A549 (cell line): ENCODE measurements around the gene RPS6KA2. TPM values are rescaled to one million over a fixed set of nuclear protein-coding genes. Genes with fewer than 3 reads are reported as not detected.

ENCODE experiments used
- ATAC-seq, 2 experiments: fragments of 200-7000 bp in 1 of 2; fragments of >200 bp in 1 of 2; cut with Nextera tagmentation in 1 of 2; cut with Tn5 transposase in 1 of 2; 3 replicates each; pipeline versions ENCODE4 v1.8.0 to v1.9.1; 2018 to 2020; ENCODE audit warnings: mild to moderate bottlenecking in 1 of 2, moderate library complexity in 1 of 2
- CTCF ChIA-PET: fragments of 300-600 bp; sonication (Branson Sonifier 250); formaldehyde crosslinking; extraction: SDS; loops from one replicate; lab custom pipeline; 2021; ENCODE audit warnings: antibody characterized with exemption, inconsistent platforms; lab: Yijun Ruan, JAX
- POLR2A ChIA-PET: fragments of 350-600 bp; formaldehyde crosslinking; extraction: SDS; loops from one replicate; lab custom pipeline; 2021; ENCODE audit warnings: antibody characterized with exemption, inconsistent platforms; lab: Yijun Ruan, JAX
- DNase-seq, 2 experiments: peaks; one replicate each; pipeline versions ENCODE4 v3.0.0 to v3.0.0-alpha.2; 2011 to 2016; ENCODE audit warnings: low read depth in 1 of 2, low spot score in 1 of 2
- FAIRE-seq: peaks from 2 replicates; lab custom pipeline; 2011; peaks lifted over from hg19 to GRCh38; lab: Jason Lieb, UNC
- H3K27ac ChIP-seq, 2 experiments: fragments of >200 bp; sonication (Bioruptor Twin); formaldehyde crosslinking; 3 replicates each; pipeline ENCODE4 v1.5.1; 2016 to 2017
- H3K4me1 ChIP-seq: fragments of >200 bp; sonication (Bioruptor Twin); formaldehyde crosslinking; 3 replicates; pipeline ENCODE4 v1.6.1; 2016
- H3K4me2 ChIP-seq: fragments of >200 bp; sonication (Bioruptor Twin); formaldehyde crosslinking; 3 replicates; pipeline ENCODE4 v1.6.1; 2016
- H3K4me3 ChIP-seq: fragments of >200 bp; sonication (Bioruptor Twin); formaldehyde crosslinking; 3 replicates; pipeline ENCODE4 v1.5.1; 2016
- H3K9me3 ChIP-seq: fragments of >200 bp; sonication (Bioruptor Twin); formaldehyde crosslinking; 3 replicates; pipeline ENCODE4 v1.6.1; 2016
- ATOH8 ChIP-seq: fragments of 250-450 bp; sonication (Bioruptor Pico); IDR thresholded peaks from 2 replicates; pipeline ENCODE4 v1.5.0; 2020; ENCODE audit warnings: low read depth, mild to moderate bottlenecking, moderate library complexity
- BHLHE40 ChIP-seq: IDR thresholded peaks from 2 replicates; pipeline ENCODE4 v1.6.1; 2012; ENCODE audit warnings: low read depth, low read length, inconsistent platforms
- CBX2 ChIP-seq: fragments of 200-600 bp; sonication (generic); IDR thresholded peaks from 2 replicates; pipeline ENCODE4 v1.6.1; 2016; ENCODE audit warnings: low read depth, mild to moderate bottlenecking, borderline replicate concordance
- CBX8 ChIP-seq: fragments of 200-600 bp; sonication (generic); IDR thresholded peaks from 2 replicates; pipeline ENCODE4 v1.6.1; 2016
- CEBPB ChIP-seq, 2 experiments: fragments of >200 bp in 1 of 2; sonication (Bioruptor Twin) in 1 of 2; formaldehyde crosslinking in 1 of 2; IDR thresholded peaks; 2 replicates each; pipeline ENCODE4 v1.6.1; 2012 to 2016
- CHD4 ChIP-seq: fragments of 200-600 bp; sonication (generic); IDR thresholded peaks from 2 replicates; pipeline ENCODE4 v1.6.1; 2016; ENCODE audit warnings: antibody characterized with exemption, mild to moderate bottlenecking, borderline replicate concordance
- ESRRA ChIP-seq: fragments of 150-350 bp; IDR thresholded peaks from 2 replicates; pipeline ENCODE4 v1.6.1; 2014; ENCODE audit warnings: mild to moderate bottlenecking, low read length, borderline replicate concordance
- GATA3 ChIP-seq: IDR thresholded peaks from 2 replicates; pipeline ENCODE4 v1.6.1; 2012; ENCODE audit warnings: borderline replicate concordance
- HDAC2 ChIP-seq: fragments of 200-600 bp; sonication (generic); IDR thresholded peaks from 2 replicates; pipeline ENCODE4 v1.6.1; 2016
- HEYL ChIP-seq: fragments of 250-450 bp; sonication (Bioruptor Pico); IDR thresholded peaks from 2 replicates; pipeline ENCODE4 v1.8.0; 2021; ENCODE audit warnings: mild to moderate bottlenecking, moderate library complexity
- HOXA7 ChIP-seq: fragments of 250-450 bp; sonication (Bioruptor Pico); IDR thresholded peaks from 2 replicates; pipeline ENCODE4 v1.5.0; 2020; ENCODE audit warnings: mild to moderate bottlenecking, moderate library complexity
- HOXB5 ChIP-seq: fragments of 250-450 bp; sonication (Bioruptor Pico); IDR thresholded peaks from 2 replicates; pipeline ENCODE4 v1.5.0; 2020; ENCODE audit warnings: mild to moderate bottlenecking, moderate library complexity
- JUN ChIP-seq, 2 experiments: fragments of >200 bp; sonication (Bioruptor Twin); formaldehyde crosslinking; IDR thresholded peaks; 2 replicates in 1 of 2; 3 replicates in 1 of 2; pipeline ENCODE4 v1.6.1; 2016 to 2017
- KDM5A ChIP-seq: fragments of 200-600 bp; sonication (generic); IDR thresholded peaks from 2 replicates; pipeline ENCODE4 v1.6.1; 2016; ENCODE audit warnings: antibody characterized with exemption, mild to moderate bottlenecking
- NFE2L2 ChIP-seq: fragments of 150-350 bp; conservative IDR thresholded peaks from 2 replicates; pipeline ENCODE4 v1.6.1; 2014; ENCODE audit warnings: low read length
- NPAS2 ChIP-seq: fragments of 250-450 bp; sonication (Bioruptor Pico); IDR thresholded peaks from 2 replicates; pipeline ENCODE4 v1.8.0; 2022; ENCODE audit warnings: mild to moderate bottlenecking, moderate library complexity, borderline replicate concordance
- PHF8 ChIP-seq: fragments of 200-600 bp; sonication (generic); IDR thresholded peaks from 2 replicates; pipeline ENCODE4 v1.6.1; 2016; ENCODE audit warnings: low read depth, mild to moderate bottlenecking, antibody characterized with exemption, moderate library complexity, borderline replicate concordance
- POLR2AphosphoS2 ChIP-seq: conservative IDR thresholded peaks from 2 replicates; pipeline ENCODE4 v1.6.1; 2012; ENCODE audit warnings: low read length, improper control_type of control experiment, inconsistent platforms
- RARB ChIP-seq: fragments of 250-450 bp; sonication (Bioruptor Pico); IDR thresholded peaks from 2 replicates; pipeline ENCODE4 v1.8.0; 2021; ENCODE audit warnings: mild to moderate bottlenecking, moderate library complexity
- RCOR1 ChIP-seq: fragments of 150-350 bp; IDR thresholded peaks from 2 replicates; pipeline ENCODE4 v1.6.1; 2014; ENCODE audit warnings: antibody characterized with exemption, low read length, low read depth
- SMC3 ChIP-seq: fragments of >200 bp; sonication (Bioruptor Twin); formaldehyde crosslinking; IDR thresholded peaks from 3 replicates; pipeline ENCODE4 v1.6.1; 2018; ENCODE audit warnings: inconsistent platforms
- TFCP2L1 ChIP-seq: fragments of 250-450 bp; sonication (Bioruptor Pico); IDR thresholded peaks from 2 replicates; pipeline ENCODE4 v1.5.0; 2021; ENCODE audit warnings: mild to moderate bottlenecking
- TP53 ChIP-seq: fragments of 250-450 bp; sonication (Bioruptor Pico); IDR thresholded peaks from 2 replicates; pipeline ENCODE4 v1.5.0; 2021; ENCODE audit warnings: mild to moderate bottlenecking, moderate library complexity
- ZFP36 ChIP-seq: fragments of 450-650 bp; IDR thresholded peaks from 2 replicates; pipeline ENCODE4 v1.6.1; 2014; ENCODE audit warnings: borderline replicate concordance; ENCODE audit not compliant: partially characterized antibody
- WGBS: methylation state at CpG from one replicate; pipeline ENCODE4 v1.1.6; 2017; ENCODE audit errors: missing lambda C conversion rate; 5-methylcytosine and 5-hydroxymethylcytosine counted together
- polyA plus RNA-seq, 4 experiments: library from polyadenylated mRNA; depleted of rRNA in 3 of 4; stranded (reverse); fragments of >200 nt; fragmentation: RNase III in 1 of 4; extraction: RNeasy Plus Mini Kit Qiagen cat#74134 plus additional on column Dnase treatment in 1 of 4; gene quantifications; 2 replicates in 3 of 4; 3 replicates in 1 of 4; pipeline ENCODE4 v1.2.3, GENCODE V29; 2011 to 2017
- TF ChIP-seq, protein P1 (sequence below): fragments of 450-650 bp; IDR thresholded peaks from 2 replicates; pipeline ENCODE4 v1.6.1; 2014; ENCODE audit warnings: antibody characterized with exemption

Gene RPS6KA2
- polyA plus RNA-seq, 2 of the 4 experiments (the other 2 are of a cell fraction) = 0.19 TPM; not detected in 1

DNA sequence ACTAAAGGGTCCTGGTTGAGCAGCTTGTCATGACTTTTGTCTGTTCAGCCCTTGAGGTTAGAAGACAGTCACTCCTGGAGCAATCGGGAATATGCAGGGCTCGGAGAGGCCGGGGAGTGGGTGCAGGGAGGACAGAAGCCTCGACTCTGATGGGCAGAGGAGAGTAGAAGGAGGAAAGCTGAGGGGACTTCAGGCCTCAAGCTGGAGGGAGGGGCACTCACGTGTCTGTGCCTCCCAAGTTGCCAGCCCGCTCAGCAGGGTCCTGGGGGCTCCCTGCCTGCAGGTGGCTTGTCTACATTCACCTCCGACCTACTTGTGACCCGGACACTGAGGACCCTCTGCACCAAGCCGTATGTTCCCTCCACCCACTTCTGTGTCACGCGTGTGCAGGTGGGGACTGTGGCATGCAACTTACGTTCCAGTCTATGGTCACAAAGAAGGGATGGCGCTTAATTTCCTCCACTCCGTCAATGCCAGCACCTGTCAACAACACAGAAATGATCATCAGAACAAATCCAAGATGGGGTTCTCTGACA is 157.6 kb downstream of the RPS6KA2 start:
- no peaks in the 10 kb centered on the region for H3K9me3 ChIP-seq
- CTCF ChIA-PET = interaction anchor here (1.0 kb wide), 1 partner anchor 12 kb away, joined by 3 read pairs; no protein-coding TSS in a partner anchor
- H3K27ac ChIP-seq = no peak overlapping the region
- FAIRE-seq = no peak
- no peaks in the 10 kb centered on the region for H3K4me1 ChIP-seq
- no peak for ATAC-seq
- no peak overlapping the region for H3K4me2 ChIP-seq
- WGBS = 77% methylated on average over 9 of the region's 14 CpGs
- no peak for DNase-seq
- TF ChIP-seq CBX2 = no peak
- no peak for TF ChIP-seq TP53 (CRISPR knock-in tag)
- no peak for TF ChIP-seq HOXB5 (CRISPR knock-in tag)
- TF ChIP-seq TFCP2L1 (CRISPR knock-in tag) = no peak
- TF ChIP-seq HDAC2 = no peak
- POLR2A ChIA-PET = no interaction called here
- no peak overlapping the region for H3K4me3 ChIP-seq

DNA sequence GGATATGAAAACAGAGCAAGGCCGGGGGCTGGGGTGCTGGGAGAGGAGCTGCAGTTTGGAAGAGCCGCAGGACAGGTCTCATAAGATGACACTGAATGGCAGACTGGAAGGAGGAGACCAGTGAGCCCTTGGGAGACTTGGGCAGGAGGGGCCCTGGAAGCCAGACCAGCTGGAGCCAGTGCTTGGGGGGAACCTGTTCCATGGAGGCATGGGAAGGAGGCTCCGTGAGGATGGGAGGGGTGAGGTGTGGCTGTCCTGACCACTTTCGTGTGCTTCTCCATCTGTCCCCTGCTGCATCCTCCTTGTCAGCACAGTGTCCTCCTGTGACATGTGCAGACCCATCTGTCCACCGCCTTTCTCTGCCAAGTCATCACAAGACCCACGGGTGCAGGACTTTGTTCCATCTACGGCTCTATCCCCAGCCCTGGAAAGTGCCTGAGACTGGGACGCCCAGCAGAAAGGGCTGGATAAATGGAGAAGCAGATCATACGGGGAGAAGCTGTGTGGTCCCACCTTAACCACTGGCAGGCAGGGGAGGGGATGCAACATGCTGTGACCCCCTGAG is 159.5 kb downstream of the RPS6KA2 start:
- WGBS = 35% methylated on average over 6 of the region's 9 CpGs
- no peak for ATAC-seq
- ChIA-PET POLR2A (no interaction called here), CTCF (no interaction called here)
- Histone ChIP-seq H3K4me3 (no peak overlapping the region), H3K4me1 (no peaks in the 10 kb centered on the region), H3K9me3 (no peaks in the 10 kb centered on the region), H3K27ac (no peak overlapping the region), H3K4me2 (no peak overlapping the region)
- DNase-seq = no peak
- TF ChIP-seq ATOH8 (CRISPR knock-in tag) = no peak
- no peak for TF ChIP-seq CBX8
- no peak for TF ChIP-seq GATA3
- TF ChIP-seq NPAS2 (CRISPR knock-in tag) = no peak
- no peak for TF ChIP-seq CHD4
- TF ChIP-seq CEBPB (IDR thresholded peaks at IDR 0.05) = no peak
- FAIRE-seq = no peak

- 15% methylated on average over 9 of the region's 9 CpGs for WGBS
- Histone ChIP-seq H3K4me1 (no peaks in the 10 kb centered on the region), H3K9me3 (no peaks in the 10 kb centered on the region), H3K27ac (no peak overlapping the region), H3K4me2 (peak overlapping the region; percentile 26; the same call in 2 of the 3 replicates), H3K4me3 (no peak overlapping the region)
- ChIA-PET CTCF (interaction anchor here (1.2 kb wide), 1 partner anchor 11 kb away, joined by 3 read pairs; no protein-coding TSS in a partner anchor), POLR2A (no interaction called here)
- DNase-seq (peak in 1 of 2 experiments; percentile 23), ATAC-seq (peak; percentile 72 to 85), FAIRE-seq (no peak)
- TF ChIP-seq SMC3 (no peak), BHLHE40 (no peak), JUN (IDR thresholded peaks at IDR 0.05) (no peak), PHF8 (no peak), CHD4 (no peak)
Observed at GRCh38 chr6:166466178-166467122, 160.6 kb downstream of the RPS6KA2 start.

- DNase-seq (peak; percentile 28 to 50), ATAC-seq (peak; percentile 74 to 84)
- CTCF ChIA-PET = interaction anchor here (1.2 to 1.6 kb wide), 2 partner anchors 11 to 12 kb away, joined by 3 to 4 read pairs; no protein-coding TSS in a partner anchor
Observed at GRCh38 chr6:166465671-166466087, 161.4 kb downstream of the RPS6KA2 start.

More at GRCh38 chr6:166465671-166466087, 161.4 kb downstream of the RPS6KA2 start:
- FAIRE-seq = no peak
- peak overlapping the region; percentile 26; the same call in 2 of the 3 replicates for H3K4me2 ChIP-seq
- no peak overlapping the region for H3K4me3 ChIP-seq
- WGBS = 22% methylated on average over 11 of the region's 11 CpGs
- POLR2A ChIA-PET = no interaction called here
- H3K4me1 ChIP-seq = no peaks in the 10 kb centered on the region
- TF ChIP-seq ZFP36 = no peak
- TF ChIP-seq POLR2AphosphoS2 = no peak
- TF ChIP-seq, protein P1, sequence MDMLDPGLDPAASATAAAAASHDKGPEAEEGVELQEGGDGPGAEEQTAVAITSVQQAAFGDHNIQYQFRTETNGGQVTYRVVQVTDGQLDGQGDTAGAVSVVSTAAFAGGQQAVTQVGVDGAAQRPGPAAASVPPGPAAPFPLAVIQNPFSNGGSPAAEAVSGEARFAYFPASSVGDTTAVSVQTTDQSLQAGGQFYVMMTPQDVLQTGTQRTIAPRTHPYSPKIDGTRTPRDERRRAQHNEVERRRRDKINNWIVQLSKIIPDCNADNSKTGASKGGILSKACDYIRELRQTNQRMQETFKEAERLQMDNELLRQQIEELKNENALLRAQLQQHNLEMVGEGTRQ = no peak
- TF ChIP-seq HDAC2 = no peak
- TF ChIP-seq KDM5A = no peak
- no peak for TF ChIP-seq CEBPB (IDR thresholded peaks at IDR 0.05)
- TF ChIP-seq ESRRA = no peak
- no peak for TF ChIP-seq NFE2L2
- TF ChIP-seq SMC3 = no peak
- TF ChIP-seq RARB = no peak
- no peak for TF ChIP-seq CHD4
- TF ChIP-seq HOXA7 (CRISPR knock-in tag) = no peak
- no peak for TF ChIP-seq BHLHE40
- no peak for TF ChIP-seq HEYL (CRISPR knock-in tag)
- TF ChIP-seq RCOR1 = no peak
- no peak for TF ChIP-seq CBX2
- no peak overlapping the region for H3K27ac ChIP-seq
- H3K9me3 ChIP-seq = no peaks in the 10 kb centered on the region
